ENCODE data around the gene INSR.

INSR gene

DNA sequence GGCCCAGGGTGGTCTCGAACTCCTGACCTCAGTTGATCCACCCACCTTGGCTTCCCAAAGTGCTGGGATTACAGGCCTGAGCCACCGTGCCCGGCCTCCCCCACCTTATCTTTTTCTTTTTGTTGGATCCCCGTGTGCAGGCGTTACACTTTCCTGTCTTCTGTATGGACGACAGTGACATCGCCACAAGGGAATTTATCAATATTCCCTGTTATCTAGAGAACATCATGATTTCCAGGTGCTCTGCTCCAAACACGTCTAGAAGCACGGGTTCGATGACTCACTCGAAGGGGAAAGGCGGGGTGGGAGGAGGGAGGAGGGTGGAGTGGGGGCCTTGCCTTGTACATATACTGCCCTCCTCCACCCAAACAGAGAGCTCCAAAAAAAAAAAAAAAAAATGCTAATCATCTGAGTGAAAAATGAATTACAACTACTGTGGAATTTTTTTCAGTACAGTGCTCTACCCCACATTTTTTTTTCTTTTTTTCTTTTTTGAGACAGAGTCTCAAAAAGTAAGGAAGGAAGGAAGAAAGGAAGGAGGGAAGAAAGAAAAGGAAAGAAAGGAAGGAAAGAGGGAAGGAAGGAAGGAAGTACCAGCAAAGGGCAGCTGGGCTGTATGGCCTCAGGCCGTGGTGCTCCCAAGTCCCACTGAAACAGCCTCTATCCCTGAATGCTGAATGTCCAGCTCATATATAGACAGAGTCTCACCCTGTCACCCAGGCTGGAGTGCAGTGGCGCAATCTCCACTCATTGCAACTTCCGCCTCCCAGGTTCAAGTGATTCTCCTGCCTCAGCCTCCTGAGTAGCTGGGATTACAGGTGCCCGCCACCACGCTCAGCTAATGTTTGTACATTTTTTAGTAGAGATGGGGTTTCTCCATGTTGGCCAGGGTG, 36.8 kb downstream of the INSR start:
- DNase-seq (ENCODE audit: insufficient read length, low spot score) (peak; percentile 72), FAIRE-seq (no peak)
- no peak for TF ChIP-seq POLR2A (IDR thresholded peaks at IDR 0.05; ENCODE audit: low read depth, low read length)

DNA sequence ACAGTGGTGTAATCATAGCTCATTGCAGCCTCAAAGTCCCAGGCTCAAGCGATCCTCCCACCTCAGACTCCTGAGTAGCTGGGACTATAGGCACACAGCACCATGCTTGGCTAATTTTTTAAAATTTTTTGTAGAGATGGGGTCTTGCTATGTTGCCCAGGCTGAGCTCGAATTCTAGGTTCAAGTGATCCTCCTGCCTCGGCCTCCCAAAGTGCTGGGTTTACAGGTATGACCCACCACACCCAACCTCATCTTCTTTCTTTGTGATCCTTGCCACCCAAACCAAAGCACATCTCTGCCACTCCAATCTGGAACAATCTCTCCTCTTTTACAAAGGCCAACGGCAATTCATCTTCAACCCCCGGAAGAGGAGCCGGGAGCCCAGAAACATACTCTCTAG, 38.6 kb downstream of the INSR start:
- no peak for DNase-seq (ENCODE audit: insufficient read length, low spot score)
- no peak for FAIRE-seq
- no peak for TF ChIP-seq POLR2A (IDR thresholded peaks at IDR 0.05; ENCODE audit: low read depth, low read length)

GRCh38 chr19:7255119-7255518, 39.1 kb downstream of the INSR start:
- no peak for FAIRE-seq
- no peak for TF ChIP-seq POLR2A (IDR thresholded peaks at IDR 0.05; ENCODE audit: low read depth, low read length)
- DNase-seq (ENCODE audit: insufficient read length, low spot score) = no peak

- TF ChIP-seq POLR2A (IDR thresholded peaks at IDR 0.05; ENCODE audit: low read depth, low read length) = no peak
Observed at GRCh38 chr19:7254590-7254989, 39.6 kb downstream of the INSR start.

GRCh38 chr19:7252364-7252763, 41.9 kb downstream of the INSR start:
- TF ChIP-seq POLR2A (IDR thresholded peaks at IDR 0.05; ENCODE audit: low read depth, low read length) = no peak
- FAIRE-seq (no peak), DNase-seq (ENCODE audit: insufficient read length, low spot score) (no peak)

More at GRCh38 chr19:7254590-7254989, 39.6 kb downstream of the INSR start:
- FAIRE-seq (no peak), DNase-seq (ENCODE audit: insufficient read length, low spot score) (no peak)

DNA sequence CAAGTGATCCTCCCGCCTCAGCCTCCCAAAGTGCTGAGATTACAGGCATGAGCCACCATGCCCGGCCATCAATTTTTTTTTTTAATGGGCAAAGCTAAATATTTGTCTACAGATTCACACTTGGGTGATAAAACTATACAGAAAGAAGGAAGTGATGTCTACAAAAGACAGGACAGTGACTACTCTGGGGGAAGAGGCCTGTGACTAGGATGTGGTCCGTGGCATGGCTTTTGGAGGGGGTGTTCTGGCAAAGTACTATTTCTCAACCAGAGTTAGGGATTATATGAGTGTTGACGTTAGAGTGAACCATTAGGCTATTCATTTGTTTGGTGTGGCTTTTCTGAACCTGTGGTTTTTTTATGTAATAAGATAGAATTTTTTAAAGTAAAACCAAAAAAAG, 42.7 kb downstream of the INSR start:
- DNase-seq (ENCODE audit: insufficient read length, low spot score) (no peak), FAIRE-seq (no peak)
- no peak for TF ChIP-seq POLR2A (IDR thresholded peaks at IDR 0.05; ENCODE audit: low read depth, low read length)

DNA sequence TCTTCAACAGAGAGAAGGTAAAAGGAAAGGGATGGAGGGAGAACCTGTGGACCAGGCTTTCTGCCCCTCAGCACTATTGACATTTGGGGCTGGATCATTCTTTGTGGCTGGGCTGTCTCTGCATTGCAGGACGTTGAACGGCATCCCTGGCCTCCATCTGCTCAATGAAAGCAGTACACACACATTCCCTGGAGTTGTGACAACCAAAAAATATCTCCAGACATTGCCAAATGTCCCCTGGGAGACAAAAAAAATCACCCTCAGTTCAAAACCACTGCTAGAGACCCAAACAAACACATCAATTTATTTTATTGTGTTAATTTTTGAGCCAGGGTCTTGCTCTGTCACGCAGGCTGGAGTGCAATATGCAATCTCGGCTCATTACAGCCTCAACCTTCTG, 43.3 kb downstream of the INSR start:
- TF ChIP-seq POLR2A (IDR thresholded peaks at IDR 0.05; ENCODE audit: low read depth, low read length) = no peak
- FAIRE-seq (no peak), DNase-seq (ENCODE audit: insufficient read length, low spot score) (no peak)

GRCh38 chr19:7250057-7250596, 44.1 kb downstream of the INSR start:
- FAIRE-seq (no peak), DNase-seq (ENCODE audit: insufficient read length, low spot score) (no peak)
- TF ChIP-seq POLR2A (IDR thresholded peaks at IDR 0.05; ENCODE audit: low read depth, low read length) = no peak

DNA sequence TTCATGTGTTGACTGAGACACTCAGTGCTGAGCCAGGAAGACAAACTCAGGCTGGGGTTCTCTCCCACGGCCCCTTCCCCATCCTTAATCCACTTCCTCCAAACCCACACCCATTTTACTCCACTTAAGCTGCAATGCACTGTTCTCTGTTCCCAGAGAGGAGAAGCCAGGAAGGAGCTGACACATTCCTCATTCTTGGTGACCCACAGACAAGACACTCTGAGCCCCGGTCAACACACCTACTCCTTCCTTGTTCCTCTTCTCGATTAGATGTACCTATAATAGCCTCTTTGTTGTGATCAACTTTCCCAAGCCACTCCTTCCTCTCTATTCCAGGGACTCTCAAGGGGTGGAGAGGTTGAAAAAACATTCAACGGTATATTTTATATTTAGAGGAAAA, 47.1 kb downstream of the INSR start:
- no peak for TF ChIP-seq POLR2A (IDR thresholded peaks at IDR 0.05; ENCODE audit: low read depth, low read length)
- no peak for DNase-seq (ENCODE audit: insufficient read length, low spot score)
- no peak for FAIRE-seq

DNA sequence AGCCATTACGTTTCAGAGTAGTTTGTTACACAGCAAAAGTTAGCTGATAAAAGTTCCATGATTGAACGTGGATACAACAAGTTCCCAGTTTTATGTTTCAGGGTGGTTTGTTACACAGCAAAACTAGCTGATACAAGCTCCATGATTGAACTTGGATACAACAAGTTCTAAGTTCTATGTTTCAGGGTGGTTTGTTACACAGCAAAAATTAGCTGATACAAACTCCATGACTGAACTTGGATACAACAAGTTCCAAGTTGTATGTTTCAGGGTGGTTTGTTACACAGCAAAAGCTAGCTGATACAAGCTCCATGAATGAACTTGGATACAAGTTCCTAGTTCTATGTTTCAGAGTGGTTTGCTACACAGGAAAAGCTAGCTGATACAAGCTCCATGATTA, 47.6 kb downstream of the INSR start:
- FAIRE-seq = no peak
- no peak for TF ChIP-seq POLR2A (IDR thresholded peaks at IDR 0.05; ENCODE audit: low read depth, low read length)
- DNase-seq (ENCODE audit: insufficient read length, low spot score) = no peak

GRCh38 chr19:7242601-7243258, 51.5 kb downstream of the INSR start:
- peak; percentile 61 for FAIRE-seq
- no peak for TF ChIP-seq POLR2A (IDR thresholded peaks at IDR 0.05; ENCODE audit: low read depth, low read length)
- peak; percentile 58 for DNase-seq (ENCODE audit: insufficient read length, low spot score)

- no peak for DNase-seq (ENCODE audit: insufficient read length, low spot score)
- no peak for TF ChIP-seq POLR2A (IDR thresholded peaks at IDR 0.05; ENCODE audit: low read depth, low read length)
- no peak for FAIRE-seq
Observed at GRCh38 chr19:7238051-7238450, 56.2 kb downstream of the INSR start.

DNA sequence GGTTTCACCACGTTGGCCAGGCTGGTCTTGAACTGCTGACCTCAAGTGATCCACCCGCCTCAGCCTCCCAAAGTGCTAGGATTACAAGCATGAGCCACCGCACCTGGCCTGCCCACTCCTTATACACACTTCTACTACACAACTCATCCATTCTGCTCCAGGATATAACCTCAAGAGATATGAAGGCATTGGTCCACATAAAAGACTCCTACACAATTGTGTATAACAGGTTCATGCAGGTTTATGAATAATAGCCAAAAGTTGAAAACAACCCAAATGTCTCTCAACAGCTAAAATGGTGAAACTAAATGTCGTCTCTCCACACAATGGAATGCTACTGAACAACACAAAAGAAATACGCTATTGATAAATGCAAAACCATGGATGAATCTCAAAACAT, 58.1 kb downstream of the INSR start:
- TF ChIP-seq POLR2A (IDR thresholded peaks at IDR 0.05; ENCODE audit: low read depth, low read length) = no peak
- FAIRE-seq (no peak), DNase-seq (ENCODE audit: insufficient read length, low spot score) (no peak)

- no peak for TF ChIP-seq POLR2A (IDR thresholded peaks at IDR 0.05; ENCODE audit: low read depth, low read length)
- FAIRE-seq (no peak), DNase-seq (ENCODE audit: insufficient read length, low spot score) (no peak)
Observed at GRCh38 chr19:7230826-7231225, 63.4 kb downstream of the INSR start.

- TF ChIP-seq POLR2A (IDR thresholded peaks at IDR 0.05; ENCODE audit: low read depth, low read length) = no peak
- FAIRE-seq = no peak
- DNase-seq (ENCODE audit: insufficient read length, low spot score) = no peak
Observed at GRCh38 chr19:7229735-7230134, 64.5 kb downstream of the INSR start.

All from H54 (cell line).